WTC11 (cell line): ENCODE measurements around the gene RBM47. TPM values are rescaled to one million over a fixed set of nuclear protein-coding genes. Genes with fewer than 3 reads are reported as not detected.

Experiments
- ATAC-seq: fragments of 200-7000 bp; cut with Tn5 transposase; 2 replicates; pipeline ENCODE4 v1.10.0; 2021; ENCODE audit warnings: mild to moderate bottlenecking, moderate library complexity
- CTCF ChIA-PET: fragments of 300-600 bp; sonication (Branson Sonifier 250); formaldehyde crosslinking; loops from one replicate; lab custom pipeline; 2021; ENCODE audit warnings: antibody characterized with exemption; lab: Charles Lee
- POLR2A ChIA-PET: fragments of 350-600 bp; sonication (Branson Sonifier 250); formaldehyde crosslinking; loops from one replicate; lab custom pipeline; 2021; ENCODE audit warnings: antibody characterized with exemption; lab: Charles Lee
- DNase-seq: peaks from one replicate; pipeline ENCODE4 v3.0.0; 2021; ENCODE audit warnings: low spot score
- H3K27ac Mint-ChIP-seq: 2 replicates; pipeline ENCODE4 v1.8.0; 2021; ENCODE audit warnings: mixed read lengths
- H3K27me3 Mint-ChIP-seq: 2 replicates; pipeline ENCODE4 v1.8.0; 2021; ENCODE audit warnings: low read depth, mild to moderate bottlenecking, moderate library complexity, mixed read lengths
- H3K36me3 Mint-ChIP-seq: 2 replicates; pipeline ENCODE4 v1.8.0; 2021; ENCODE audit warnings: mixed read lengths
- H3K4me1 Mint-ChIP-seq: 2 replicates; pipeline ENCODE4 v1.8.0; 2022; ENCODE audit warnings: mixed read lengths
- H3K4me3 Mint-ChIP-seq: 2 replicates; pipeline ENCODE4 v1.8.0; 2021; ENCODE audit warnings: mild to moderate bottlenecking, moderate library complexity, mixed read lengths
- H3K9me3 Mint-ChIP-seq: 2 replicates; pipeline ENCODE4 v1.8.0; 2021; ENCODE audit warnings: mixed read lengths
- ATF6 ChIP-seq: sonication (generic); formaldehyde crosslinking; IDR thresholded peaks from 2 replicates; pipeline ENCODE4 v1.8.1; 2023; ENCODE audit warnings: mild to moderate bottlenecking, missing genetic modification reagents
- ELF4 ChIP-seq: sonication (generic); formaldehyde crosslinking; IDR thresholded peaks from 2 replicates; pipeline ENCODE4 v1.8.1; 2022; ENCODE audit warnings: low read depth, mild to moderate bottlenecking, moderate library complexity, missing genetic modification reagents
- ESRRA ChIP-seq: sonication (generic); formaldehyde crosslinking; IDR thresholded peaks from 2 replicates; pipeline ENCODE4 v1.8.1; 2022; ENCODE audit warnings: mild to moderate bottlenecking, missing genetic modification reagents, borderline replicate concordance
- ETV6 ChIP-seq: sonication (generic); formaldehyde crosslinking; IDR thresholded peaks from 2 replicates; pipeline ENCODE4 v1.8.1; 2022; ENCODE audit warnings: mild to moderate bottlenecking, missing genetic modification reagents
- GABPB1 ChIP-seq: sonication (generic); formaldehyde crosslinking; IDR thresholded peaks from 2 replicates; pipeline ENCODE4 v1.8.1; 2023; ENCODE audit warnings: mild to moderate bottlenecking, missing genetic modification reagents
- GRHL2 ChIP-seq: fragments of 250-450 bp; sonication (Bioruptor Pico); IDR thresholded peaks from 2 replicates; pipeline ENCODE4 v1.8.0; 2022; ENCODE audit warnings: mild to moderate bottlenecking, moderate library complexity; ENCODE audit not compliant: insufficient replicate concordance, severe bottlenecking
- MXD4 ChIP-seq: fragments of 250-450 bp; sonication (Bioruptor Pico); IDR thresholded peaks from 2 replicates; pipeline ENCODE4 v1.8.0; 2021; ENCODE audit warnings: mild to moderate bottlenecking, moderate library complexity, borderline replicate concordance
- MYBL2 ChIP-seq: sonication (generic); formaldehyde crosslinking; IDR thresholded peaks from 2 replicates; pipeline ENCODE4 v1.8.1; 2023; ENCODE audit warnings: mild to moderate bottlenecking, moderate library complexity, missing genetic modification reagents
- NR3C1 ChIP-seq: sonication (generic); formaldehyde crosslinking; conservative IDR thresholded peaks from 2 replicates; pipeline ENCODE4 v1.8.1; 2023; ENCODE audit warnings: low read depth, mild to moderate bottlenecking, missing genetic modification reagents
- RELA ChIP-seq: sonication (generic); formaldehyde crosslinking; IDR thresholded peaks from 2 replicates; pipeline ENCODE4 v1.8.1; 2022; ENCODE audit warnings: missing genetic modification reagents, mild to moderate bottlenecking, borderline replicate concordance
- RORB ChIP-seq: fragments of 250-450 bp; sonication (Bioruptor Pico); IDR thresholded peaks from 2 replicates; pipeline ENCODE4 v1.9.0; 2021; ENCODE audit warnings: mild to moderate bottlenecking
- SMAD4 ChIP-seq: sonication (generic); formaldehyde crosslinking; IDR thresholded peaks from 2 replicates; pipeline ENCODE4 v1.8.0; 2022; ENCODE audit warnings: mild to moderate bottlenecking, missing genetic modification reagents
- SP1 ChIP-seq: sonication (generic); formaldehyde crosslinking; conservative IDR thresholded peaks from 2 replicates; pipeline ENCODE4 v1.8.1; 2022; ENCODE audit warnings: missing genetic modification reagents
- TEAD4 ChIP-seq: sonication (generic); formaldehyde crosslinking; IDR thresholded peaks from 2 replicates; pipeline ENCODE4 v1.8.0; 2022; ENCODE audit warnings: mild to moderate bottlenecking, missing genetic modification reagents
- ZNF263 ChIP-seq: sonication (generic); formaldehyde crosslinking; IDR thresholded peaks from 2 replicates; pipeline ENCODE4 v1.8.1; 2022; ENCODE audit warnings: low read depth, mild to moderate bottlenecking, moderate library complexity, missing genetic modification reagents
- ZNF317 ChIP-seq: sonication (generic); formaldehyde crosslinking; IDR thresholded peaks from 2 replicates; pipeline ENCODE4 v1.8.1; 2023; ENCODE audit warnings: low read depth, mild to moderate bottlenecking, moderate library complexity, missing genetic modification reagents, borderline replicate concordance
- ZNF425 ChIP-seq: fragments of 250-450 bp; sonication (Bioruptor Pico); conservative IDR thresholded peaks from 2 replicates; pipeline ENCODE4 v1.9.0; 2021; ENCODE audit warnings: mild to moderate bottlenecking
- total RNA-seq: library from RNA; stranded (reverse); gene quantifications from 3 replicates; pipeline ENCODE4 v1.2.3, GENCODE V29; 2021
- TF ChIP-seq, protein P1 (sequence below): sonication (generic); formaldehyde crosslinking; IDR thresholded peaks from 2 replicates; pipeline ENCODE4 v1.8.1; 2022; ENCODE audit warnings: missing genetic modification reagents, borderline replicate concordance
- TF ChIP-seq, protein P2 (sequence below): sonication (generic); formaldehyde crosslinking; IDR thresholded peaks from 2 replicates; pipeline ENCODE4 v1.8.1; 2022; ENCODE audit warnings: mild to moderate bottlenecking, missing genetic modification reagents, moderate library complexity, borderline replicate concordance
- TF ChIP-seq, protein P3 (sequence below): sonication (generic); formaldehyde crosslinking; IDR thresholded peaks from 2 replicates; pipeline ENCODE4 v1.8.0; 2022; ENCODE audit warnings: mild to moderate bottlenecking, missing genetic modification reagents
- TF ChIP-seq, protein P4 (sequence below): sonication (generic); formaldehyde crosslinking; IDR thresholded peaks from 2 replicates; pipeline ENCODE4 v1.8.1; 2022; ENCODE audit warnings: low read depth, missing genetic modification reagents, borderline replicate concordance

The RBM47 gene
- total RNA-seq, 1 experiment from 2014 or later, result 97.9 TPM

DNA sequence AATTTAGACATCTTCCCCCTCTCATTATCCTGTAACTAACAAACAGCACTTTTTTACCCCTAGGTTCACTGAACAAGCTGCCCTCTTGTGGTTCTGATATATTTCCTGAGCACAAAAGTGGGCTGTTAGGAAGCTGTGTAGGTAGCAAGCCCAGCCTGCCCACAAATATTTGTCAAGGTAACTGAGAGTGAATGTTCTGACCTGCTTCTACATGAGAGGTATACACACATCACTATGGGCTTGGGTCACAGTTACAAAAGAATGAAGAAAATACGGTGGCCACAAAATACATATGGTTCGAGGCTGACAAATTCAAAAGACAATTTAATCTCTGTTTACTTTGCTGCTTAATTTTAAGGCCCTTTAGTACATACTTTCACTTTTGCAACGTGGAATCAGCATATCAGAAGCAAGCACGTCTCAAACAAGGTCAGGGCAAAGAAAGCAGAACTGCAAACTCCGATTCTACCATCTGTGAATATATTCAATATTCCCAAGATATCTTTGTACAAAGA, 78.7 kb downstream of the RBM47 start (continued):
- TF ChIP-seq ZNF317 (CRISPR knock-in tag) (no peak), RORB (CRISPR knock-in tag) (no peak), ETV6 (CRISPR knock-in tag) (no peak), MYBL2 (CRISPR knock-in tag) (no peak), MXD4 (CRISPR knock-in tag) (no peak)
- TF ChIP-seq, protein P1, sequence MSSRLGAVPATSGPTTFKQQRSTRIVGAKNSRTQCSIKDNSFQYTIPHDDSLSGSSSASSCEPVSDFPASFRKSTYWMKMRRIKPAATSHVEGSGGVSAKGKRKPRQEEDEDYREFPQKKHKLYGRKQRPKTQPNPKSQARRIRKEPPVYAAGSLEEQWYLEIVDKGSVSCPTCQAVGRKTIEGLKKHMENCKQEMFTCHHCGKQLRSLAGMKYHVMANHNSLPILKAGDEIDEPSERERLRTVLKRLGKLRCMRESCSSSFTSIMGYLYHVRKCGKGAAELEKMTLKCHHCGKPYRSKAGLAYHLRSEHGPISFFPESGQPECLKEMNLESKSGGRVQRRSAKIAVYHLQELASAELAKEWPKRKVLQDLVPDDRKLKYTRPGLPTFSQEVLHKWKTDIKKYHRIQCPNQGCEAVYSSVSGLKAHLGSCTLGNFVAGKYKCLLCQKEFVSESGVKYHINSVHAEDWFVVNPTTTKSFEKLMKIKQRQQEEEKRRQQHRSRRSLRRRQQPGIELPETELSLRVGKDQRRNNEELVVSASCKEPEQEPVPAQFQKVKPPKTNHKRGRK, result no peak
- TF ChIP-seq, all 79 proteins: peak for 0

DNA sequence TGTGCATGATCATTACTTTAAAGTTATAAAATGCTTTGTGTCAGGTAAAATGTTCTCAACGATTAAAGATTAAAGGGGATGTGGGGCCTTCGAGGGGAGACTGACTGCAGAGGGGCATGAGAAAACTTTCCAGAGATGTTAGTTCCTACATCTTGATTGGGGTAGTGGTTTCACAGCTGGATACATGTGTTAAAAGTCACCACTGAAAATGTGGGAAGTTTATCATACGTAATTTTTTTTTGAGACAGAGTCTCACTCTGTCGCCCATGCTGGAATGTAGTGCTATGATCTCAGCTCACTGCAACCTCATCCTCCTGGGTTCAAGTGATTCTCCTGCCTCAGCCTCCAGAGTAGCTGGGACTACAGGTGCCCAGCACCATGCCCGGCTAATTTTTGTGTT, 79.5 kb downstream of the RBM47 start:
- POLR2A ChIA-PET, result no interaction called here
- no peaks in the 10 kb centered on the region for H3K27me3 Mint-ChIP-seq
- DNase-seq (no peak), ATAC-seq (no peak)
- CTCF ChIA-PET, result interaction anchor here (0.6 to 0.9 kb wide), 2 partner anchors 35 to 1369 kb away, joined by 3 read pairs; no protein-coding TSS in a partner anchor
- H3K27ac Mint-ChIP-seq, result no peak overlapping the region
- H3K9me3 Mint-ChIP-seq, result no peaks in the 10 kb centered on the region
- peaks cover 45% of the 10 kb centered on the region for H3K4me1 Mint-ChIP-seq
- no peak for TF ChIP-seq GABPB1 (CRISPR knock-in tag)
- no peak for TF ChIP-seq RELA (CRISPR knock-in tag)
- TF ChIP-seq ETV6 (CRISPR knock-in tag), result no peak
- TF ChIP-seq TEAD4, result no peak
- no peak for TF ChIP-seq GRHL2 (CRISPR knock-in tag)
- no peak for TF ChIP-seq SMAD4 (CRISPR knock-in tag)
- TF ChIP-seq ZNF263 (CRISPR knock-in tag), result no peak
- TF ChIP-seq SP1 (CRISPR knock-in tag), result no peak
- TF ChIP-seq ELF4 (CRISPR knock-in tag), result no peak
- no peak for TF ChIP-seq ZNF425 (CRISPR knock-in tag)
- TF ChIP-seq, protein P2, sequence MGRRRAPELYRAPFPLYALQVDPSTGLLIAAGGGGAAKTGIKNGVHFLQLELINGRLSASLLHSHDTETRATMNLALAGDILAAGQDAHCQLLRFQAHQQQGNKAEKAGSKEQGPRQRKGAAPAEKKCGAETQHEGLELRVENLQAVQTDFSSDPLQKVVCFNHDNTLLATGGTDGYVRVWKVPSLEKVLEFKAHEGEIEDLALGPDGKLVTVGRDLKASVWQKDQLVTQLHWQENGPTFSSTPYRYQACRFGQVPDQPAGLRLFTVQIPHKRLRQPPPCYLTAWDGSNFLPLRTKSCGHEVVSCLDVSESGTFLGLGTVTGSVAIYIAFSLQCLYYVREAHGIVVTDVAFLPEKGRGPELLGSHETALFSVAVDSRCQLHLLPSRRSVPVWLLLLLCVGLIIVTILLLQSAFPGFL (CRISPR knock-in tag), result no peak
- H3K4me3 Mint-ChIP-seq, result no peak overlapping the region
- peaks cover 30% of the 10 kb centered on the region for H3K36me3 Mint-ChIP-seq

- Mint-ChIP-seq H3K27ac (peak overlapping the region; percentile 68), H3K9me3 (no peaks in the 10 kb centered on the region), H3K4me3 (no peak overlapping the region), H3K27me3 (no peaks in the 10 kb centered on the region), H3K36me3 (peaks cover 39% of the 10 kb centered on the region), H3K4me1 (peaks cover 32% of the 10 kb centered on the region)
- ChIA-PET POLR2A (no interaction called here), CTCF (no interaction called here)
- peak; percentile 11; the same call in 1 of the 2 replicates for ATAC-seq
- no peak for TF ChIP-seq NR3C1
- TF ChIP-seq, protein P3, sequence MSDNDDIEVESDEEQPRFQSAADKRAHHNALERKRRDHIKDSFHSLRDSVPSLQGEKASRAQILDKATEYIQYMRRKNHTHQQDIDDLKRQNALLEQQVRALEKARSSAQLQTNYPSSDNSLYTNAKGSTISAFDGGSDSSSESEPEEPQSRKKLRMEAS (CRISPR knock-in tag), result no peak
- TF ChIP-seq ATF6 (CRISPR knock-in tag), result no peak
- no peak for TF ChIP-seq ESRRA
- no peak for TF ChIP-seq ETV6 (CRISPR knock-in tag)
- TF ChIP-seq TEAD4, result no peak
- TF ChIP-seq, protein P4, sequence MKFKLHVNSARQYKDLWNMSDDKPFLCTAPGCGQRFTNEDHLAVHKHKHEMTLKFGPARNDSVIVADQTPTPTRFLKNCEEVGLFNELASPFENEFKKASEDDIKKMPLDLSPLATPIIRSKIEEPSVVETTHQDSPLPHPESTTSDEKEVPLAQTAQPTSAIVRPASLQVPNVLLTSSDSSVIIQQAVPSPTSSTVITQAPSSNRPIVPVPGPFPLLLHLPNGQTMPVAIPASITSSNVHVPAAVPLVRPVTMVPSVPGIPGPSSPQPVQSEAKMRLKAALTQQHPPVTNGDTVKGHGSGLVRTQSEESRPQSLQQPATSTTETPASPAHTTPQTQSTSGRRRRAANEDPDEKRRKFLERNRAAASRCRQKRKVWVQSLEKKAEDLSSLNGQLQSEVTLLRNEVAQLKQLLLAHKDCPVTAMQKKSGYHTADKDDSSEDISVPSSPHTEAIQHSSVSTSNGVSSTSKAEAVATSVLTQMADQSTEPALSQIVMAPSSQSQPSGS (CRISPR knock-in tag), result no peak
- no peak for DNase-seq
Measured at GRCh38 chr4:40548256-40548655, 81.4 kb downstream of the RBM47 start.
